HL-60 (cell line): ENCODE measurements around the gene FREM1.

Source experiments
- SPI1 ChIP-seq: IDR thresholded peaks from 2 replicates; pipeline ENCODE4 v1.6.1; 2012; ENCODE audit warnings: low read depth, mild to moderate bottlenecking, borderline replicate concordance
- TF ChIP-seq, protein P1 (sequence below): IDR thresholded peaks from one replicate; pipeline ENCODE4 v1.5.1; 2011; ENCODE audit warnings: low read length, control low read depth, inconsistent platforms; ENCODE audit not compliant: insufficient read depth

DNA sequence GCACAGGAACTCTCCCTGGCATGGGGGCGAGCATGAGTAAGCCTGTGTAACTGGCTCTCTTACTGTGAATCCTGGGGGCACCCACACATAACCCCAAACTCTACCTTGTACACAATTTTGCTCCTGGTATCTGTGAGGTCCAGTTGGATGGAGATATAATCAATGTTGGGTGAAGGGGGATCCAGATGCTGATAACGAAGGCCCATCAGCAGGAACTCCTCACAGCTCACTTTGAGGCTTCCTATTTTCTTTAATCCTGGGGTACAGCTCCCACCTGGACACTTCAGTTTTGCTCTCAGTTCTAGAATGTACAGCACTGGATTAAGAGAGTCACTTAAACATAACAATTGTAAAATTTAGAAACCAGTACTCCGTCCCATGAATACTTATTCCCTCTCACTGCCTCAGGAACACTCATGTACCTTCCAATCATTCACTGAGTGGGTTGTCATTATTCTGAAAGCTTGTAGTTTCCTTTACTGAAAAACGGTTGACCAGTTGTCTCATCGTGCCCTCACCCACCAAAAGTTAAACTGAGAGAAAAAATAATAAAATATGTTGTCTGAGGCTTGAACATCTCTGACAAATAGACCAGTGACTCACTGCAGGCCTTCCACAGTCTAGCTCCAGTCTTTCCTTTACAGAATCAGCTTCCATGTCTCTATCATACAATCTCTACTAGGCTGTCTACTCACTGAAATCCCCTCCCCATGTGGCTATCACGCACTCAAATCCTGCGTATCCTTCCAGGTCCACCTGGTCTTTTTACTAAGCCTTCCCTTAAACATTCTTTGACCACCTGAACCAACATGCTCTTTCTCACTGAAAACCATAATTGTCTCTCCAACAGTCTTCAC lies 52.6 kb downstream of the FREM1 start:
- TF ChIP-seq, protein P1, sequence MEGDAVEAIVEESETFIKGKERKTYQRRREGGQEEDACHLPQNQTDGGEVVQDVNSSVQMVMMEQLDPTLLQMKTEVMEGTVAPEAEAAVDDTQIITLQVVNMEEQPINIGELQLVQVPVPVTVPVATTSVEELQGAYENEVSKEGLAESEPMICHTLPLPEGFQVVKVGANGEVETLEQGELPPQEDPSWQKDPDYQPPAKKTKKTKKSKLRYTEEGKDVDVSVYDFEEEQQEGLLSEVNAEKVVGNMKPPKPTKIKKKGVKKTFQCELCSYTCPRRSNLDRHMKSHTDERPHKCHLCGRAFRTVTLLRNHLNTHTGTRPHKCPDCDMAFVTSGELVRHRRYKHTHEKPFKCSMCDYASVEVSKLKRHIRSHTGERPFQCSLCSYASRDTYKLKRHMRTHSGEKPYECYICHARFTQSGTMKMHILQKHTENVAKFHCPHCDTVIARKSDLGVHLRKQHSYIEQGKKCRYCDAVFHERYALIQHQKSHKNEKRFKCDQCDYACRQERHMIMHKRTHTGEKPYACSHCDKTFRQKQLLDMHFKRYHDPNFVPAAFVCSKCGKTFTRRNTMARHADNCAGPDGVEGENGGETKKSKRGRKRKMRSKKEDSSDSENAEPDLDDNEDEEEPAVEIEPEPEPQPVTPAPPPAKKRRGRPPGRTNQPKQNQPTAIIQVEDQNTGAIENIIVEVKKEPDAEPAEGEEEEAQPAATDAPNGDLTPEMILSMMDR: no peak
- TF ChIP-seq SPI1: no peak
